OCI-LY1 (cell line): ENCODE results near the gene ABCA7.

Source experiments
- H2AFZ ChIP-seq: fragments of 200-600 bp; sonication (generic), shearing (Covaris generic); 2 replicates; pipeline ENCODE4 v1.6.0; 2014; ENCODE audit warnings: antibody characterized with exemption, mild to moderate bottlenecking, low read length
- H3F3A ChIP-seq: fragments of 200-600 bp; sonication (generic), shearing (Covaris generic); 2 replicates; pipeline ENCODE4 v1.6.0; 2014; ENCODE audit warnings: mild to moderate bottlenecking, antibody characterized with exemption, low read length, moderate library complexity; ENCODE audit not compliant: insufficient read depth
- H3K27ac ChIP-seq: fragments of 200-600 bp; sonication (generic); 2 replicates; pipeline ENCODE4 v1.5.1; 2014; ENCODE audit warnings: low read length, mixed run types, mild to moderate bottlenecking, low read depth; ENCODE audit not compliant: poor library complexity, severe bottlenecking
- H3K27me3 ChIP-seq: fragments of 200-600 bp; sonication (generic); 2 replicates; pipeline ENCODE4 v1.6.0; 2014; ENCODE audit warnings: antibody characterized with exemption, mild to moderate bottlenecking, low read length, moderate library complexity; ENCODE audit not compliant: insufficient read depth
- H3K36me3 ChIP-seq: fragments of 200-600 bp; sonication (generic); 2 replicates; pipeline ENCODE4 v1.6.1; 2014; ENCODE audit warnings: mild to moderate bottlenecking, antibody characterized with exemption, low read length, moderate library complexity, mixed read lengths; ENCODE audit not compliant: insufficient read depth
- H3K4me1 ChIP-seq: fragments of 200-600 bp; sonication (generic); 2 replicates; pipeline ENCODE4 v1.5.1; 2014; ENCODE audit warnings: mild to moderate bottlenecking, low read length, moderate library complexity; ENCODE audit not compliant: insufficient read depth, severe bottlenecking
- H3K4me2 ChIP-seq: fragments of 200-600 bp; sonication (generic), shearing (Covaris generic); 2 replicates; pipeline ENCODE4 v1.6.1; 2014; ENCODE audit warnings: low read length
- H3K4me3 ChIP-seq: fragments of 200-600 bp; sonication (generic); 2 replicates; pipeline ENCODE4 v1.5.1; 2014; ENCODE audit warnings: low read length, low read depth, mild to moderate bottlenecking, mixed read lengths; ENCODE audit not compliant: poor library complexity, severe bottlenecking
- H3K79me2 ChIP-seq: fragments of 200-600 bp; shearing (Covaris generic); 2 replicates; pipeline ENCODE4 v1.6.1; 2016; ENCODE audit warnings: mixed run types, low read length, mixed read lengths; ENCODE audit not compliant: insufficient read depth
- H3K9ac ChIP-seq: fragments of 200-600 bp; sonication (generic), shearing (Covaris generic); 2 replicates; pipeline ENCODE4 v1.6.1; 2014; ENCODE audit warnings: mild to moderate bottlenecking, low read length, mixed read lengths
- H3K9me2 ChIP-seq: fragments of 200-600 bp; sonication (generic), shearing (Covaris generic); 2 replicates; pipeline ENCODE4 v1.6.1; 2014; ENCODE audit warnings: low read depth, mild to moderate bottlenecking, low read length, mixed read lengths
- H3K9me3 ChIP-seq: fragments of 200-600 bp; shearing (Covaris generic); 2 replicates; pipeline ENCODE4 v1.6.1; 2014; ENCODE audit warnings: low read length, mixed read lengths
- H4K20me1 ChIP-seq: fragments of 200-600 bp; sonication (generic), shearing (Covaris generic); 2 replicates; pipeline ENCODE4 v1.6.0; 2016; ENCODE audit warnings: mild to moderate bottlenecking, low read length; ENCODE audit not compliant: insufficient read depth
- CTCF ChIP-seq: fragments of 200-600 bp; sonication (generic), shearing (Covaris generic); IDR thresholded peaks from 2 replicates; pipeline ENCODE4 v1.5.1; 2017; ENCODE audit warnings: mild to moderate bottlenecking, antibody characterized with exemption, low read length, moderate library complexity, mixed read lengths
- EZH2 ChIP-seq: fragments of 200-600 bp; sonication (generic), shearing (Covaris generic); IDR thresholded peaks from 2 replicates; pipeline ENCODE4 v1.8.0; 2017; ENCODE audit warnings: borderline replicate concordance, mixed run types, mild to moderate bottlenecking, antibody characterized with exemption, low read length, moderate library complexity, mixed read lengths

Gene ABCA7

GRCh38 chr19:1000591-1001537 is 39.0 kb upstream of the ABCA7 start:
- no peaks in the 10 kb centered on the region for H3K9me2 ChIP-seq
- TF ChIP-seq EZH2 (no peak), CTCF (no peak)

GRCh38 chr19:1001538-1002166 is 38.3 kb upstream of the ABCA7 start:
- Histone ChIP-seq H4K20me1 (no peaks in the 10 kb centered on the region), H3K4me3 (no peak overlapping the region), H2AFZ (no peak overlapping the region), H3K4me2 (no peak overlapping the region), H3K9me2 (no peaks in the 10 kb centered on the region), H3K79me2 (no peaks in the 10 kb centered on the region), H3K36me3 (no peaks in the 10 kb centered on the region), H3F3A (no peaks in the 10 kb centered on the region), H3K27me3 (peaks cover 12% of the 10 kb centered on the region; the same call in 1 of the 2 replicates), H3K4me1 (no peaks in the 10 kb centered on the region), H3K9ac (no peak overlapping the region), H3K9me3 (no peaks in the 10 kb centered on the region), H3K27ac (no peak overlapping the region)
- no peak for TF ChIP-seq EZH2
- peak; percentile 84 for TF ChIP-seq CTCF

More at GRCh38 chr19:1000591-1001537, 39.0 kb upstream of the ABCA7 start:
- Histone ChIP-seq H3K9me3 (no peaks in the 10 kb centered on the region), H4K20me1 (no peaks in the 10 kb centered on the region), H3K27me3 (peaks cover 12% of the 10 kb centered on the region; the same call in 1 of the 2 replicates), H3K4me2 (no peak overlapping the region), H3F3A (no peaks in the 10 kb centered on the region), H3K36me3 (no peaks in the 10 kb centered on the region), H3K27ac (no peak overlapping the region), H3K79me2 (no peaks in the 10 kb centered on the region), H3K4me1 (no peaks in the 10 kb centered on the region), H3K9ac (no peak overlapping the region), H3K4me3 (no peak overlapping the region), H2AFZ (no peak overlapping the region)

- Histone ChIP-seq H2AFZ (no peak overlapping the region), H3K9ac (no peak overlapping the region), H3F3A (no peaks in the 10 kb centered on the region), H3K4me3 (no peak overlapping the region), H3K4me1 (no peaks in the 10 kb centered on the region), H3K27me3 (peaks cover 12% of the 10 kb centered on the region; the same call in 1 of the 2 replicates), H4K20me1 (no peaks in the 10 kb centered on the region), H3K9me2 (no peaks in the 10 kb centered on the region), H3K9me3 (no peaks in the 10 kb centered on the region), H3K79me2 (no peaks in the 10 kb centered on the region), H3K36me3 (no peaks in the 10 kb centered on the region; the same call in 1 of the 2 replicates), H3K27ac (no peak overlapping the region), H3K4me2 (no peak overlapping the region)
- no peak for TF ChIP-seq EZH2
- TF ChIP-seq CTCF = no peak
Observed at GRCh38 chr19:1002600-1002999, 37.3 kb upstream of the ABCA7 start.
